ENCODE measurements around the gene PRRT3.

The PRRT3 gene

DNA sequence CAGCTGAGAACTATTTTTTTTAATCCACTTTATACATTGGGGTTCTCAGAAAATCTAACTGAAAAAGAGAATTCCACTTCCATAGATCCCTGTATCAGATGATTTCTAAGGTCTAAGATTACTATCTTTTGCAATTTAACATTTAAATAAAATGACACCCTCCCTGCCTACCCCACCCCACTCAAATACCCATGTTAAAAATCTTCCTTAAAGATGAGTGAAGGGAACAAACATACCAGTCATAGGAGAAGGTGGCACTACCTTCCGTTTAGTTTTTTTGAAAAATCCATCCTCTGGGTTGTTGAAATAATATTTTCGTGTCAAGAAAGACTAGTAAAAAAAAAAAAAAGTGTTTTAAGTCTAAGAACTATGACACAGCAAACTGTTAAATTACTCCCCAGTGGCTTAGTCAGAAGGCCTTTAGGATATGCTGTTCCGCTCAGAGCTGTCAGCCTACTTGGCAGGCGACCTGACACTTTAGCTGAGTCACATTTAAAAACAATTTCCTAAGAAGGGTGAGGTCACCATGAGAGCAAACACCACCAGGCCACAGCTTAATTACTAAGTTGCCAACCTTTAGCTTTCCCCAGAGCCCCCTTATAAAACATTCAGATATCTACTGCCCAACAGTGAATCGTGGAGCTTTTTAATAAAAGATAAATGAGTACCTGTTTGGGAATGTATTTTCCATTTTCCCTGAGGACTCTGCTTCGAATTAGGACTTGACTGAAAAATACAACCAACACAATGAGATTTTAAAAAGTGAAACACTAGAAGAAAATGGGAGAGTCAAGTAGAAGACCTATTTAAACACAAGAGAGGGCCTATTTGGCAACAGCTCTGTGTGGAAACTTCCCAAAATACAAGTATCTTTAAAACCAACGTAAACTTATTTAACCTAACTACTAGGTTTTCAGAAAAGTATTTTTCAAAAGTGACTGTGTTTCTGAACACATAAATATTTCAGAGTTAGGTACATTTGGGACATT, 24.8 kb upstream of the PRRT3 start:
- no peak for TF ChIP-seq CTCF (IDR thresholded peaks at IDR 0.05)

DNA sequence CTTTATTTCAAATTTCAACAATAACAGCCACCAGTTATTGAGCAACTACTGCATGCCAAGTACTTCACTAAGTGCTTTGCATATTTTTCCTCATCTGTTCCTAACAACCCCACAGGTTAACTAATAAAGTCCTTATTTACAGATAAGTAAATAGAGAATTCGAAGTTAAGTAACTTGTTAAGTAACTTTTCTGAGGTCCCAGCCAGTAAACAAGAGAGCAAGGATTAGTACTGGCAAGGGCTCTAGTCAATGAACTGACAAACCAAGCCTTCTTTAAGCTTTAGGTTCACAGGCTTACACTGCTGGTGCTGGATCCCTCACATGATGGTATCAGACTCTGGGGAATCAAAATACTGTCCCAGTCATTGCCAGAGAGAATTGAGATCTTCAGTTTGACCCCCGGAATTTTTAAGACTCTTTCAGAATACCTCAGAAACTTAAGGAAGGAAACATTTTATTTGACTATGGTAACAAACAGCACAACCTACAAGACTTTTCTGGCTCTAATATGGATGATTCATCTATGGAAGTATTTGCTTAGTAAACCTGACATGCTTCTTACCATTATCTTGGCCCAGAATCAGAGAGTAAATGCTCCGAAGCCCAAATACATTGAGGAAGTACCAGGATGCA, 17.9 kb upstream of the PRRT3 start:
- no peak for TF ChIP-seq CTCF (IDR thresholded peaks at IDR 0.05)

- TF ChIP-seq CTCF (IDR thresholded peaks at IDR 0.05): no peak
These were observed 17.4 kb upstream of the PRRT3 start for GRCh38 chr3:9969632-9970019.

GRCh38 chr3:9966841-9967240, 14.6 kb upstream of the PRRT3 start:
- TF ChIP-seq CTCF (IDR thresholded peaks at IDR 0.05): no peak

DNA sequence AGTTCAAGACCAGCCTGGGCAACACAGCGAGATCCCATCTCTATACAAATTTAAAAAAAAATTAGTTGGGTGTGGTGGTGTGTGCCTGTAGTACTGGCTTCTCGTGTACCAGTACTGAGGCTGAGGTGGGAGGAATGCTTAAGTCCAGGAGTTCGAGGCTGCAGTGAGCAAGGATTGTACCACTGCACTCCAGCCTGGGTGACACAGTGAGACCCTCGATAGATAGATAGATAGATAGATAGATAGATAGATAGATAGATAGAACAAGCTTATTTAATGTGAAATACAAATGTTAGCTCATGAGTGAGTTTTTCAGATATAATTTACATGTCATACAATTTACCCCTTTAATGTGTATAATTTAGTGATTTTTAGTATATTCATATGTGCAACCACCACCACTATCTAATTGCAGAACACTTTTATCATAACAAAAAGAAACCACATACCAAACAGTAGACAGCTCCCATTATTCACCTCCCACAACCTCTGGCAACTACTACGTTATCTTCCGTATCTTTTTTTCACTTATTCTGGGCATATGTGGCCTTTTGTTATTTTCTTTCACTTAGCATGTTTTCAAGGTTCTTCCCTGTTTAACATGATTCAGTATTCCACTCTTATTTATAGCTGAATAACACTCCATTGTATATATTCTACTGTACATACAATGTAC, 13.1 kb upstream of the PRRT3 start:
- no peak for TF ChIP-seq CTCF (IDR thresholded peaks at IDR 0.05)

DNA sequence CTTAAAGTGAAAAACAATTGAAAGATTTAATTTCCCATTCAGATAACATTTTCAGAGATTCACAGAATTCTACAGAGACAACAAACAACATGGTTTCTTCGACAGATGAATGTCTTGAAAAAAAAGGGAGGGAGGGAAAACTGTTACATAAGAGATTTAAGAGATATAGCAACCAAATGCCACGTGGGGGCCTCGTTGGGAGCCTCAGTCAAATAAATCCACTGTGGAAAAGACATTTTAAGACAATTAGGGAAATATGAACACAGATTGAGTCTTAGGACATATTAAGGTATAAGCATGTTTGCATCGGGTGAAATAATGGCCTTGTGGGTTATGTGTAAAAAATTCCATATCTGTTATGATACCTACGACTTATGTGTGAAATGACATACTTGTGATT, 5.0 kb upstream of the PRRT3 start:
- no peak for TF ChIP-seq CTCF (IDR thresholded peaks at IDR 0.05)

DNA sequence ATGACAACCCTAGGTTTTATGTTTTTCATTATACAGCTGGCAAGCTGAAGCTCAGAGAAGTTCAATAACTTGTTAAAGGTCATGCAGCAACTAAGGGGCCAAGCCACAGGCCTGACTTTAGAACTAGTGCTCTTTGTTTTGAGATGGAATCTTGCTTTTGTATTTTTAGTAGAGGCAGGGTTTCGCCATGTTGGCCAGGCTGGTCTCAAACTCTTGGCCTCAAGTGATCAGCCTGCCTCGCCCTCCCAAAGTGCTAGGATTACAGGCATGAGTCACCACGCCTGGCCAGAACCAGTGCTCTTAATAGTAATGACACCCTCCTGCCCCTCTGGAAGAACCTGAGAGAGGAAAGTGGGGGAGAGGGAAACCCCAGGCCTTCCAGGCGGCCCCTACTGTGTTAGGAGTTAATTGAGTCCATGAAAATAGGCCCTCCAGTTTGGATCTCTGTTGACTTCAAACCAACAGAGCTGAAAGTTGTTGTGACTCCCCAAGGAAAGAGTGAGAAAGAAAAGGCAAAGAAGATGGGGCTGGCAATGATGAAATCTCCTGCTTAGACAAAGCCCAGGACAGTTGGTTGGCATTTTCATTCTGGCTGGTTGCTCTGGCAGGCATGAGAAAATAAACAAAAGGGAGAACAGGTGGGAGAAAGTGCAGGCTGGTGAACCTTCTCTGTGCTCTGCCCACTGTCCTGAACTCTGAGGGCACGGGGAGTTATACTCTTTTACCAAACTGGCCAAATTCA, 3.6 kb upstream of the PRRT3 start:
- TF ChIP-seq CTCF (IDR thresholded peaks at IDR 0.05): no peak

Data from LNCAP (cell line).